Measurements from ENCODE around the gene LRRC51.

Gene LRRC51

GRCh38 chr11:72081184-72081644 is 564 bp downstream of the LRRC51 start:
- TF ChIP-seq CTCF (conservative IDR thresholded peaks at IDR 0.05; ENCODE audit: control insufficient read depth, insufficient read depth, low read depth, low read length), result no peak
- peak overlapping the region; percentile 85 for H3K4me3 ChIP-seq (ENCODE audit: control insufficient read depth, low read depth, low read length)
- DNase-seq (ENCODE audit: low read depth), result no peak

GRCh38 chr11:72081821-72082453 is 1.3 kb downstream of the LRRC51 start:
- H3K4me3 ChIP-seq (ENCODE audit: control insufficient read depth, low read depth, low read length), result no peak overlapping the region
- no peak for DNase-seq (ENCODE audit: low read depth)

GRCh38 chr11:72083414-72083813 is 2.8 kb downstream of the LRRC51 start:
- TF ChIP-seq CTCF (conservative IDR thresholded peaks at IDR 0.05; ENCODE audit: control insufficient read depth, insufficient read depth, low read depth, low read length), result no peak
- no peak for DNase-seq (ENCODE audit: low read depth)
- no peak overlapping the region for H3K4me3 ChIP-seq (ENCODE audit: control insufficient read depth, low read depth, low read length)

More at GRCh38 chr11:72081821-72082453, 1.3 kb downstream of the LRRC51 start:
- TF ChIP-seq CTCF (conservative IDR thresholded peaks at IDR 0.05; ENCODE audit: control insufficient read depth, insufficient read depth, low read depth, low read length), result no peak

- no peak for TF ChIP-seq CTCF (conservative IDR thresholded peaks at IDR 0.05; ENCODE audit: control insufficient read depth, insufficient read depth, low read depth, low read length)
- no peak for DNase-seq (ENCODE audit: low read depth)
- no peak overlapping the region for H3K4me3 ChIP-seq (ENCODE audit: control insufficient read depth, low read depth, low read length)
Measured at GRCh38 chr11:72084076-72084475, 3.4 kb downstream of the LRRC51 start.

GRCh38 chr11:72084965-72085364 is 4.3 kb downstream of the LRRC51 start:
- H3K4me3 ChIP-seq (ENCODE audit: control insufficient read depth, low read depth, low read length), result no peak overlapping the region
- TF ChIP-seq CTCF (conservative IDR thresholded peaks at IDR 0.05; ENCODE audit: control insufficient read depth, insufficient read depth, low read depth, low read length), result no peak
- DNase-seq (ENCODE audit: low read depth), result no peak

- H3K4me3 ChIP-seq (ENCODE audit: control insufficient read depth, low read depth, low read length), result no peak overlapping the region
- TF ChIP-seq CTCF (conservative IDR thresholded peaks at IDR 0.05; ENCODE audit: control insufficient read depth, insufficient read depth, low read depth, low read length), result no peak
- DNase-seq (ENCODE audit: low read depth), result no peak
Measured at GRCh38 chr11:72085621-72086351, 5.1 kb downstream of the LRRC51 start.
